Lower lobe of right lung (tissue), 2 donors: Measurements from ENCODE around the gene OR1J1. TPM values are rescaled to one million over a fixed set of nuclear protein-coding genes. Genes with fewer than 3 reads are reported as not detected.

ENCODE experiments used
- ATAC-seq, 2 donors: fragments of 200-7000 bp; cut with Tn5 transposase; one replicate each; pipeline ENCODE4 v1.9.1; 2020 to 2022; ENCODE audit warnings: mild to moderate bottlenecking in 2 of 2, moderate library complexity in 2 of 2
- DNase-seq: peaks from one replicate; pipeline ENCODE4 v3.0.0-alpha.2; 2020
- H3K27ac ChIP-seq: fragments of 200-600 bp; one replicate; pipeline ENCODE4 v1.8.0; 2022
- H3K27me3 ChIP-seq: fragments of 200-600 bp; one replicate; pipeline ENCODE4 v1.8.0; 2022; ENCODE audit warnings: low read depth
- H3K36me3 ChIP-seq: fragments of 200-600 bp; one replicate; pipeline ENCODE4 v1.8.0; 2022; ENCODE audit warnings: mild to moderate bottlenecking
- H3K4me1 ChIP-seq: fragments of 200-600 bp; one replicate; pipeline ENCODE4 v1.8.0; 2022
- H3K4me3 ChIP-seq: fragments of 200-600 bp; one replicate; pipeline ENCODE4 v1.8.0; 2022; ENCODE audit warnings: mild to moderate bottlenecking
- H3K9me3 ChIP-seq: fragments of 200-600 bp; one replicate; pipeline ENCODE4 v1.8.0; 2022
- CTCF ChIP-seq: fragments of 200-600 bp; IDR thresholded peaks from one replicate; pipeline ENCODE4 v1.8.0; 2022; ENCODE audit warnings: antibody characterized with exemption, mild to moderate bottlenecking
- intact Hi-C: fragments of 100-400 bp; cut with DNase I; formaldehyde crosslinking; loops from one replicate; pipeline ENCODE4 v1.11.0; 2022
- total RNA-seq: library from RNA; stranded (reverse); fragmentation: NEBNext Ultra II Directional; extraction: Animal tissue kit (Norgen Biotek cat#: 25700); gene quantifications from one replicate; pipeline ENCODE4 v1.2.1, GENCODE V29; 2021
- donor health status: DM: no; HTN: yes; CAD: no; lungs with severe emphysema.

OR1J1 gene
- total RNA-seq, 1 donor from 2014 or later: not detected

- Histone ChIP-seq H3K4me1 (no peaks in the 10 kb centered on the region), H3K9me3 (no peaks in the 10 kb centered on the region), H3K4me3 (no peak overlapping the region), H3K36me3 (no peaks in the 10 kb centered on the region), H3K27ac (no peak overlapping the region), H3K27me3 (no peaks in the 10 kb centered on the region)
- intact Hi-C loops: loop anchor here (10.0 kb wide), 1 partner anchor 339 kb away; no protein-coding TSS in a partner anchor
- no peak for TF ChIP-seq CTCF
- no peak for ATAC-seq
- no peak for DNase-seq
Observed at GRCh38 chr9:122475717-122476116, 2.0 kb downstream of the OR1J1 start.

DNA sequence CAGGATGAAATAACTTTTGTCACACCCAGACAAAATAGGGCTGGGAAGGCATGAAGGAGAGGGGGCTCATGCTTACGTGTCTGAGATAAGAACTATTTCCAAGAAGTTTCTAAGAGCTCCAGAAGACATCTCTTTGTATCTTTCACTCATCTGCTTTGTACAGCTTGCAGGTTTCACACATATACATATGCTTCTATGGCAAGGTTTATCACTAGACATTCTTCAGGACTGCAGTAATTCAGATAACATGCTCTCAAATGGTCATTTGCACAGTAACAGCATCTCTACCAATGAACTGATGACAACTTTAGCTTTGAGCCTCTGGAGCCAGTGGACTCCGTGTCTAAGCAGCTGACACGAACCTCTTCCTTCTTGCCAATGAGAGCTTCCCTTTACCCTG, 3.2 kb downstream of the OR1J1 start:
- intact Hi-C loops: loop anchor here (10.0 kb wide), 1 partner anchor 340 kb away; no protein-coding TSS in a partner anchor
- ATAC-seq: no peak
- no peak for DNase-seq

DNA sequence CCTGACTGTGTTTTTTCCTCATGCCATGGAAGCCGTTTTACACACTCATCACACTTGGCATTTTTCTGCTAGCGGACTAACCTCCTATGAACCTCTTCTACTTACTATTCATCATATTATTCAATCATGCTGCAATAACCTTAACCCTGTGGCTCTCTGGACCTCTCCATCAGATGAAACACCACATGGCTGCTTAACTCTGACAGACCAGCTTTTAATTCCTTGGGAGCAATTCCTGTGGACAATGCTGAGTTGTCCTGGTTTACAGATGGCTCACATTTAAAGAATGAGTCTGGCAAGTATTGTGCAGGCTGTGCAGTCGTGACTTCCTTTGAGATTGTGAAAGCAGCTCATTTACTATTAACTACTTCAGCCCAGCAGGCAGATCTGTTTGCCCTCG, 9.0 kb downstream of the OR1J1 start:
- no peak for TF ChIP-seq CTCF
- H3K4me3 ChIP-seq: no peak overlapping the region
- no peak overlapping the region for H3K27ac ChIP-seq
- peaks cover 5% of the 10 kb centered on the region for H3K27me3 ChIP-seq
- no peak for ATAC-seq
- H3K4me1 ChIP-seq: peaks cover 10% of the 10 kb centered on the region
- no peaks in the 10 kb centered on the region for H3K36me3 ChIP-seq
- no peaks in the 10 kb centered on the region for H3K9me3 ChIP-seq
- intact Hi-C loops: no loop called here
- no peak for DNase-seq

More for the DNA sequence above, 3.2 kb downstream of the OR1J1 start:
- no peak overlapping the region for H3K4me3 ChIP-seq
- TF ChIP-seq CTCF: no peak
- H3K27ac ChIP-seq: no peak overlapping the region
- H3K27me3 ChIP-seq: peaks cover 5% of the 10 kb centered on the region
- no peaks in the 10 kb centered on the region for H3K4me1 ChIP-seq
- no peaks in the 10 kb centered on the region for H3K9me3 ChIP-seq
- no peaks in the 10 kb centered on the region for H3K36me3 ChIP-seq

GRCh38 chr9:122466456-122466855, 11.3 kb downstream of the OR1J1 start:
- no peak overlapping the region for H3K27ac ChIP-seq
- H3K4me1 ChIP-seq: peaks cover 10% of the 10 kb centered on the region
- DNase-seq: no peak
- intact Hi-C loops: no loop called here
- H3K4me3 ChIP-seq: no peak overlapping the region
- no peak for ATAC-seq
- H3K36me3 ChIP-seq: no peaks in the 10 kb centered on the region
- H3K27me3 ChIP-seq: peaks cover 5% of the 10 kb centered on the region
- no peaks in the 10 kb centered on the region for H3K9me3 ChIP-seq
- TF ChIP-seq CTCF: no peak

DNA sequence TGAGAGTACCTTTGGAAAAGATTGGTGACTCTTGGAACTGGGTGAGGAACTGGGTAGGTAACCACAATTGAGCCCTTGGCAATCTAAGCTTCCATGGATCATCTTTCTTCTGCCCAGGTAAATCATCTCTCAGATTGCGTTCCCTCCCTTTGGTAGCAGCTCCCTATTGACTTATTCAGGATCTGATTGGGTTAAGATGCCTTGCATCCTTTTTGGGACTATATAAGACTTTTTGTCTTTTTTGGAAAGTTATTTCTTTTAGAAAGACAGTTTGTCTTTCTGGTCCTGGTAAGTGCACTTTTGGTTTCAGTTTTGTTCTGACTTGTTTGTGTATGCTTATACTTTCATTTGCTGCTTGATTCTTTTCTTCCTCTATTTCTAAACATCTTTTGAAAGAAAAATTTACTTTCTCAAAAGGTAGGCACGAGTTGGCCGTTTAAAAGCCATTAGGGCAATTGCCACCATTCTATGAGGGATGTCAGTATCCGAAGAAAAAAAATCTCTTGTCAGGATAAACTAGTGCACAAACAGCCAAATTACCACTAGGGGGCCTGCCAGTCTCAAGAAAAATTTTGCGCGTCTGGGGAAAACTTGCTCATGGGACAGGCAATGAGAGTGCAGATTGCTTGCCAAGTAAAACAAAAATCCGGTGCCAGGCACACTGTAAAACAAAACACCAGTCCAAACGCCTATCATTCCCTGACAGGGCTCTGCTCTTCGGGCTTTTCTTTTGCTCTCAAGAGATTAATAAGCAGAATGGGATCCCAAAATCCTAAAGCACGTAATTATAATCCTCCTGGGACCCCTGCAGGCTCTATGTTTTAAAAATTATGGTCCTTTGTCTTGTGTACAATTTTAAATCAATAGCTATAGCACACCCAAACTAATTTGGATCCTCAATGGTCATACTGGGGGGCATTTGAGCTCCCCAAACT, 12.8 kb downstream of the OR1J1 start:
- H3K9me3 ChIP-seq: no peaks in the 10 kb centered on the region
- no peaks in the 10 kb centered on the region for H3K36me3 ChIP-seq
- peak overlapping the region; percentile 52 for H3K4me3 ChIP-seq
- intact Hi-C loops: no loop called here
- ATAC-seq (peak; percentile 88 to 95), DNase-seq (peak; percentile 55)
- H3K27me3 ChIP-seq: no peaks in the 10 kb centered on the region
- peaks cover 10% of the 10 kb centered on the region for H3K4me1 ChIP-seq
- H3K27ac ChIP-seq: peak overlapping the region; percentile 25
- TF ChIP-seq CTCF: peak; percentile 79
